SK-N-SH treated with all-trans-retinoic acid at 6 μM for 48 hours (cell line): Measurements from ENCODE around the gene TEC.

ENCODE experiments used
- ATAC-seq: fragments of 200-7000 bp; cut with Tn5 transposase; 3 replicates; pipeline ENCODE4 v1.9.1; 2020; ENCODE audit warnings: mild to moderate bottlenecking, moderate library complexity
- ARNTL ChIP-seq: fragments of 450-650 bp; formaldehyde crosslinking; IDR thresholded peaks from 2 replicates; pipeline ENCODE4 v1.5.0; 2020; ENCODE audit warnings: low read depth, mild to moderate bottlenecking, moderate library complexity, borderline replicate concordance
- BACH2 ChIP-seq: fragments of 250-450 bp; sonication (Bioruptor Pico); IDR thresholded peaks from 2 replicates; pipeline ENCODE4 v1.9.0; 2021; ENCODE audit warnings: mild to moderate bottlenecking, borderline replicate concordance
- CREB5 ChIP-seq: fragments of 250-450 bp; sonication (Bioruptor Pico); IDR thresholded peaks from 2 replicates; pipeline ENCODE4 v1.5.1; 2020; ENCODE audit warnings: low read depth, mild to moderate bottlenecking, moderate library complexity
- CSRNP3 ChIP-seq: fragments of 250-450 bp; sonication (Bioruptor Pico); IDR thresholded peaks from 2 replicates; pipeline ENCODE4 v1.5.1; 2021; ENCODE audit warnings: mild to moderate bottlenecking, moderate library complexity
- ESRRG ChIP-seq: fragments of 250-450 bp; sonication (Bioruptor Pico); IDR thresholded peaks from 2 replicates; pipeline ENCODE4 v1.6.1; 2021; ENCODE audit warnings: mild to moderate bottlenecking
- ISL1 ChIP-seq: fragments of 250-450 bp; sonication (Bioruptor Pico); IDR thresholded peaks from 2 replicates; pipeline ENCODE4 v2.1.2; 2022; ENCODE audit warnings: mild to moderate bottlenecking, moderate library complexity
- OSR1 ChIP-seq: fragments of 250-450 bp; sonication (Bioruptor Pico); IDR thresholded peaks from 2 replicates; pipeline ENCODE4 v1.8.0; 2022; ENCODE audit warnings: moderate library complexity, mild to moderate bottlenecking, inconsistent platforms
- POU6F1 ChIP-seq: fragments of 250-450 bp; sonication (Bioruptor Pico); IDR thresholded peaks from 2 replicates; pipeline ENCODE4 v1.8.0; 2021; ENCODE audit warnings: low read depth, mild to moderate bottlenecking, moderate library complexity, borderline replicate concordance
- PPARA ChIP-seq: fragments of 250-450 bp; sonication (Bioruptor Pico); IDR thresholded peaks from 2 replicates; pipeline ENCODE4 v1.5.0; 2020; ENCODE audit warnings: mild to moderate bottlenecking, borderline replicate concordance
- SNAI2 ChIP-seq: fragments of 250-450 bp; sonication (Bioruptor Pico); IDR thresholded peaks from 2 replicates; pipeline ENCODE4 v1.5.0; 2020; ENCODE audit warnings: mild to moderate bottlenecking, moderate library complexity
- TCF4 ChIP-seq: fragments of 250-450 bp; sonication (Bioruptor Pico); IDR thresholded peaks from 2 replicates; pipeline ENCODE4 v1.8.0; 2021; ENCODE audit warnings: mild to moderate bottlenecking, moderate library complexity, borderline replicate concordance
- TSHZ2 ChIP-seq: fragments of 250-450 bp; sonication (Bioruptor Pico); IDR thresholded peaks from 2 replicates; pipeline ENCODE4 v1.5.0; 2020; ENCODE audit warnings: mild to moderate bottlenecking, moderate library complexity
- ZC3H10 ChIP-seq: fragments of 250-450 bp; sonication (Bioruptor Pico); IDR thresholded peaks from 2 replicates; pipeline ENCODE4 v1.5.1; 2021; ENCODE audit warnings: mild to moderate bottlenecking, moderate library complexity
- ZFP3 ChIP-seq: fragments of 250-450 bp; sonication (Bioruptor Pico); IDR thresholded peaks from 2 replicates; pipeline ENCODE4 v1.5.0; 2020; ENCODE audit warnings: mild to moderate bottlenecking, moderate library complexity
- ZFP30 ChIP-seq: fragments of 450-650 bp; formaldehyde crosslinking; IDR thresholded peaks from 2 replicates; pipeline ENCODE4 v1.5.0; 2022; ENCODE audit warnings: mild to moderate bottlenecking, moderate library complexity
- ZNF565 ChIP-seq: fragments of 450-650 bp; formaldehyde crosslinking; conservative IDR thresholded peaks from 2 replicates; pipeline ENCODE4 v1.5.0; 2020; ENCODE audit warnings: low read depth, mild to moderate bottlenecking, moderate library complexity
- ZNF70 ChIP-seq: fragments of 450-650 bp; formaldehyde crosslinking; IDR thresholded peaks from 2 replicates; pipeline ENCODE4 v1.5.0; 2020; ENCODE audit warnings: mild to moderate bottlenecking, moderate library complexity

Gene TEC

GRCh38 chr4:48195853-48196252 is 73.8 kb downstream of the TEC start (continued):
- TF ChIP-seq CSRNP3 (no peak), ESRRG (CRISPR knock-in tag) (no peak), ZFP3 (CRISPR knock-in tag) (no peak), ZC3H10 (CRISPR knock-in tag) (no peak)

GRCh38 chr4:48195374-48195773 is 74.3 kb downstream of the TEC start:
- TF ChIP-seq ZFP30 (CRISPR knock-in tag) (no peak), ISL1 (CRISPR knock-in tag) (peak; percentile 66), TCF4 (CRISPR knock-in tag) (peak; percentile 72; the same call in 1 of the 2 replicates), ZNF70 (CRISPR knock-in tag) (no peak), TSHZ2 (CRISPR knock-in tag) (peak; percentile 23; the same call in 1 of the 2 replicates)
- ATAC-seq = peak; percentile 86

- ATAC-seq = no peak
- TF ChIP-seq PPARA (CRISPR knock-in tag) = no peak
- TF ChIP-seq ESRRG (CRISPR knock-in tag) = no peak
- TF ChIP-seq ZFP3 (CRISPR knock-in tag) = no peak
- TF ChIP-seq SNAI2 (CRISPR knock-in tag) = no peak
- no peak for TF ChIP-seq CSRNP3
- no peak for TF ChIP-seq CREB5 (CRISPR knock-in tag)
- TF ChIP-seq BACH2 = no peak
- TF ChIP-seq TCF4 (CRISPR knock-in tag) = no peak
- no peak for TF ChIP-seq POU6F1 (CRISPR knock-in tag)
- TF ChIP-seq ISL1 (CRISPR knock-in tag) = no peak
- TF ChIP-seq TSHZ2 (CRISPR knock-in tag) = no peak
- no peak for TF ChIP-seq ZFP30 (CRISPR knock-in tag)
- TF ChIP-seq ZNF565 (CRISPR knock-in tag) = no peak
- no peak for TF ChIP-seq ARNTL (CRISPR knock-in tag)
- TF ChIP-seq OSR1 (CRISPR knock-in tag) = no peak
Measured at GRCh38 chr4:48194971-48195370, 74.7 kb downstream of the TEC start.
